SK-N-MC (cell line): ENCODE measurements around the gene RGS3.

Experiments
- EZH2 ChIP-seq: fragments of 200-600 bp; sonication (generic); IDR thresholded peaks from one replicate; pipeline ENCODE4 v1.6.1; 2017; ENCODE audit warnings: antibody characterized with exemption
- FOXP2 ChIP-seq: optimal IDR thresholded peaks from 2 replicates; pipeline ENCODE3; 2011; ENCODE audit warnings: mild to moderate bottlenecking, moderate library complexity; ENCODE audit not compliant: insufficient read depth; ENCODE audit errors: extremely low read length, control extremely low read depth
- POLR2AphosphoS5 ChIP-seq: IDR thresholded peaks from 2 replicates; pipeline ENCODE4 v1.6.1; 2012; ENCODE audit warnings: mild to moderate bottlenecking, low read depth, low read length, borderline replicate concordance

GRCh38 chr9:113585085-113585442, 121.5 kb downstream of the RGS3 start:
- no peak for TF ChIP-seq FOXP2
- no peak for TF ChIP-seq EZH2
- TF ChIP-seq POLR2AphosphoS5, result no peak
